HEK293 (cell line): ENCODE data around the gene ZNF618.

Experiments used
- CTCF ChIA-PET: fragments of 350-600 bp; formaldehyde crosslinking; extraction: SDS; loops from one replicate; lab custom pipeline; 2021; ENCODE audit warnings: antibody characterized with exemption; lab: Yijun Ruan, JAX
- POLR2A ChIA-PET: fragments of 300-600 bp; formaldehyde crosslinking; extraction: SDS; loops from one replicate; lab custom pipeline; 2020; ENCODE audit warnings: antibody characterized with exemption, inconsistent platforms; lab: Yijun Ruan, JAX
- H3K27ac ChIP-seq: fragments of 200-500 bp; sonication (Bioruptor generic); 2 replicates; pipeline ENCODE4 v1.5.1; 2014; ENCODE audit warnings: low read depth, low read length, control low read depth, inconsistent platforms; ENCODE audit errors: extremely low read depth
- H3K36me3 ChIP-seq, 2 experiments: fragments of 200-500 bp in 1 of 2; sonication (Bioruptor generic) in 1 of 2; 1 replicate in 1 of 2; 2 replicates in 1 of 2; pipeline ENCODE4 v1.5.1; 2014 to 2017; ENCODE audit warnings: inconsistent platforms in 2 of 2, low read length in 2 of 2; ENCODE audit not compliant: control insufficient read depth in 2 of 2, insufficient read depth in 1 of 2
- H3K4me1 ChIP-seq: fragments of 200-500 bp; sonication (Bioruptor generic); 2 replicates; pipeline ENCODE4 v1.5.1; 2014; ENCODE audit warnings: mild to moderate bottlenecking, low read length, inconsistent platforms; ENCODE audit not compliant: control insufficient read depth, insufficient read depth
- H3K4me3 ChIP-seq: 2 replicates; pipeline ENCODE4 v1.5.1; 2011; ENCODE audit warnings: low read depth, mild to moderate bottlenecking, control low read depth, low read length, moderate library complexity
- H3K9me3 ChIP-seq: fragments of 200-500 bp; sonication (Bioruptor generic); 2 replicates; pipeline ENCODE4 v1.5.1; 2014; ENCODE audit warnings: low read depth, low read length, inconsistent platforms; ENCODE audit not compliant: control insufficient read depth, insufficient read depth
- HOXD13 ChIP-seq: sonication (generic); formaldehyde crosslinking; IDR thresholded peaks from 2 replicates; pipeline ENCODE4 v1.8.0; 2022; ENCODE audit warnings: missing genetic modification reagents, borderline replicate concordance
- OSR2 ChIP-seq: fragments of 450-650 bp; formaldehyde crosslinking; IDR thresholded peaks from 2 replicates; pipeline ENCODE4 v1.5.1; 2016; ENCODE audit warnings: missing biosample characterization, missing genetic modification characterization
- OVOL3 ChIP-seq: fragments of 450-650 bp; formaldehyde crosslinking; IDR thresholded peaks from 2 replicates; pipeline ENCODE4 v1.5.1; 2016; ENCODE audit warnings: missing biosample characterization, missing genetic modification characterization
- SETDB1 ChIP-seq: IDR thresholded peaks from one replicate; pipeline ENCODE4 v1.6.1; 2017; ENCODE audit warnings: mild to moderate bottlenecking, low read length, moderate library complexity, mixed read lengths; ENCODE audit not compliant: insufficient read length
- SP2 ChIP-seq: fragments of 450-650 bp; formaldehyde crosslinking; IDR thresholded peaks from 2 replicates; pipeline ENCODE4 v1.5.1; 2016; ENCODE audit warnings: missing biosample characterization, missing genetic modification characterization
- ZBTB20 ChIP-seq: fragments of 450-650 bp; formaldehyde crosslinking; IDR thresholded peaks from 2 replicates; pipeline ENCODE4 v1.5.1; 2016; ENCODE audit warnings: missing biosample characterization, missing genetic modification characterization
- ZIC2 ChIP-seq: fragments of 450-650 bp; formaldehyde crosslinking; IDR thresholded peaks from 2 replicates; pipeline ENCODE4 v1.5.1; 2016; ENCODE audit warnings: missing biosample characterization, missing genetic modification characterization
- ZNF133 ChIP-seq: fragments of 450-650 bp; formaldehyde crosslinking; IDR thresholded peaks from 2 replicates; pipeline ENCODE4 v1.5.1; 2016; ENCODE audit warnings: missing biosample characterization, missing genetic modification characterization
- ZNF184 ChIP-seq: fragments of 450-650 bp; IDR thresholded peaks from 2 replicates; pipeline ENCODE4 v1.5.1; 2018; ENCODE audit warnings: missing biosample characterization, mild to moderate bottlenecking, missing genetic modification characterization
- ZNF214 ChIP-seq: fragments of 450-650 bp; formaldehyde crosslinking; IDR thresholded peaks from 2 replicates; pipeline ENCODE4 v1.5.1; 2017; ENCODE audit warnings: missing biosample characterization, mild to moderate bottlenecking, missing genetic modification characterization, borderline replicate concordance
- ZNF416 ChIP-seq: fragments of 450-650 bp; formaldehyde crosslinking; IDR thresholded peaks from 2 replicates; pipeline ENCODE4 v1.5.1; 2016; ENCODE audit warnings: missing biosample characterization, missing genetic modification characterization
- ZNF654 ChIP-seq: fragments of 450-650 bp; formaldehyde crosslinking; IDR thresholded peaks from 2 replicates; pipeline ENCODE4 v1.5.1; 2016; ENCODE audit warnings: low read depth, missing biosample characterization, missing genetic modification characterization
- TF ChIP-seq, protein P1 (sequence below): fragments of 450-650 bp; formaldehyde crosslinking; optimal IDR thresholded peaks from 2 replicates; pipeline ENCODE3; 2016; ENCODE audit warnings: missing biosample characterization, mild to moderate bottlenecking, missing genetic modification characterization

ZNF618 gene

DNA sequence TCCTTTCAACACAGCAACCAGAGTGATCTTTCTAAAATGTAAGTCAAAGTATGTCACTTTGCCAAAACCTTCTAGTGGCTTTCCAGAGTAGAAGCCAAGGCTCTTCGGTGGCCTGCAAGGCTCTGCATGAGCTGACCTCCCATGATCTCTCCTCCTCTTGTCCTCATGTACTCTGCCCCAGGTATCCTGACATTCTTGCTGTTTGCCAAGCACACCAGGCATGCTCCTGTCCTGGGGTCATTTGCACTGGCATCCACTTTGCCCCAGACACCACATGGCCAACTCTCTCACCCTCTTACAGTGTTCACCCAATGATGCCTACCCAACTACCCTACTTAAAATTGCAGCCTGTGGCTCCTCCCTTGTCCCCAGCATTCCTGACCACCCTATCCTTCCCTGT, 86.3 kb downstream of the ZNF618 start:
- ChIA-PET POLR2A (no interaction called here), CTCF (interaction anchor here (0.7 to 2.8 kb wide), 24 partner anchors 8 to 1032 kb away, joined by 3 to 15 read pairs (median 4); no protein-coding TSS in a partner anchor)

DNA sequence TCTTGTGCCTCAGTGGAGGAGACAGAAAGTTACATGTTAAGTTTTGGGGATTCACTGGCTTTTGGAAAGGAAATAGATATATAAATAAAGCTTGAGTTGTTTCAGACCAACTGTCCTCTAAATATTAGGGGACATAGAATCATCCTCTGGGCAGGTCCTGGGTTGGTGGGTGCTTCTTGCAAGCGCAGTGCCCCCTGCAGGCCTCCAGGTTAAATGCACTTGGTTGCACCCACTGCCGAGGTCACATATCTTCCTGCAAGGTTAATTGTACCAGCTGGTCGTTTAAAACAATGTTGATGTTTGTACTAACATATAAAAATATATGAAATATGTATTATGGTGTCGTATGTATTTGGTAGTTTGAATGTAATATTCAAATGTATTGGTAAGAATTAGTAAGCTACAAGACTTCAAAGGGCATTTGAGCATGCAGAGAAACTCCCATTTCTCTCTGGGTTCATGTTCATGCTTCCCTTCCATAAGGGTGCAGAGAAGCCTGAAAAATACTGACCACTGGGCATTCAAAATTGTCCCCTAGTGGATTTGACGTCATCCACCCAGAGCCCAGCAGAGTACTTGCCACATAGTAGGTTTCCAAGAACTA, 87.0 kb downstream of the ZNF618 start:
- POLR2A ChIA-PET: no interaction called here
- no peak overlapping the region for H3K27ac ChIP-seq
- no peak for TF ChIP-seq OSR2
- 0 out of 2 replicates have a peak, but pooled peaks have one; percentile 16 for TF ChIP-seq ZNF654 (tag by site-specific recombination)
- no peak for TF ChIP-seq HOXD13 (CRISPR knock-in tag)
- no peaks in the 10 kb centered on the region for H3K9me3 ChIP-seq
- peaks cover 0 to 5% of the 10 kb centered on the region in 2 experiments; a peak in 1 of 3 replicates for H3K36me3 ChIP-seq
- CTCF ChIA-PET: interaction anchor here (0.6 to 2.8 kb wide), 37 partner anchors 8 to 1031 kb away, joined by 3 to 15 read pairs (median 3); no protein-coding TSS in a partner anchor
- H3K4me3 ChIP-seq: no peak overlapping the region
- H3K4me1 ChIP-seq: no peaks in the 10 kb centered on the region; the same call in 1 of the 2 replicates

More for the DNA sequence above, 86.3 kb downstream of the ZNF618 start:
- no peak overlapping the region for H3K27ac ChIP-seq
- no peaks in the 10 kb centered on the region for H3K9me3 ChIP-seq
- H3K4me1 ChIP-seq: no peaks in the 10 kb centered on the region; the same call in 1 of the 2 replicates
- no peak overlapping the region for H3K4me3 ChIP-seq
- H3K36me3 ChIP-seq: peaks cover 0 to 5% of the 10 kb centered on the region in 2 experiments; a peak in 1 of 3 replicates
- TF ChIP-seq ZNF214 (no peak), ZNF133 (tag by site-specific recombination) (no peak), OVOL3 (tag by site-specific recombination) (no peak), ZIC2 (tag by site-specific recombination) (no peak), ZNF184 (tag by site-specific recombination) (no peak), ZBTB20 (tag by site-specific recombination) (no peak), SETDB1 (no peak)
- TF ChIP-seq, protein P1, sequence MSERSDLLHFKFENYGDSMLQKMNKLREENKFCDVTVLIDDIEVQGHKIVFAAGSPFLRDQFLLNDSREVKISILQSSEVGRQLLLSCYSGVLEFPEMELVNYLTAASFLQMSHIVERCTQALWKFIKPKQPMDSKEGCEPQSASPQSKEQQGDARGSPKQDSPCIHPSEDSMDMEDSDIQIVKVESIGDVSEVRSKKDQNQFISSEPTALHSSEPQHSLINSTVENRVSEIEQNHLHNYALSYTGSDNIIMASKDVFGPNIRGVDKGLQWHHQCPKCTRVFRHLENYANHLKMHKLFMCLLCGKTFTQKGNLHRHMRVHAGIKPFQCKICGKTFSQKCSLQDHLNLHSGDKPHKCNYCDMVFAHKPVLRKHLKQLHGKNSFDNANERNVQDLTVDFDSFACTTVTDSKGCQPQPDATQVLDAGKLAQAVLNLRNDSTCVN (tag by site-specific recombination): no peak
- TF ChIP-seq, all 188 proteins: peak for 0

DNA sequence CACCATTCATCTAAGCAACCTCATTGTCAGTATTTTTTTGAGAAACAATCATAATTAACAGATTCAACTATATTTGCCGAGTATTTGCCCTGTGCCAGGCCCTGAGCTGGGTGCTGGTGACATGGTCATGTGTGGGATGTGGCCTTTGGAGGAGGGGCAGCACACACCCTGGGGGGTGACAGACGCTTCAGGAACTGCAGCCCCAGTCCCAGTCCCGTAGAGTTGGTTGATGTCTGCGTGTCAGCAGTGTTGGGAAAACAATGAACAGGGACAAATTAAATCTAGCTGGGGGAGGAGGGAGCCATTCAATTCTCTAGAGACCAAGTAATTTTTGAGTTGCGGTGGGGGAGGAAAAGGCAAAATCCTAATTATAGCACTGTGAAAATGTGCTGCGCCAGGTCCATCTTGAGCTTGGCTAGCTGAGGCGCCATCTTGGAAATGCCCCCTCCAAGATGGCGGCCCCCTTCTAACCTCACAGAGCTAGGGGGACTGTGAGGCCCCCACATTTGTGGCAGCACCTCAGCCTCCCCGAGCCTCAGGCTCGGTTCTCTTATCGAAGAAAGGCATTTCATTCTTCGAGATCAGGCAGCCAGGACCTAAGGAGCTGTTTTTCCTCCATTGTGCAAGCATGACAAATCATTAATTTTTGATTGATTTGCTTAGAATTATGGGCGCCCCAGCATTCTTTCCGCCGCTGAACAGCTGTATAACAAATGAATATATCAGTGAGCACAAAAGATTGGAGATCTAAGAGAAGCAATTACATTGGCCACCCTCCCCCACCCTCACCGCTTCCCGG, 87.8 kb downstream of the ZNF618 start:
- ChIA-PET POLR2A (no interaction called here), CTCF (interaction anchor here (0.6 to 2.8 kb wide), 28 partner anchors 9 to 233 kb away, joined by 3 to 15 read pairs (median 3); no protein-coding TSS in a partner anchor)
- Histone ChIP-seq H3K36me3 (peaks cover 0 to 5% of the 10 kb centered on the region in 2 experiments; a peak in 1 of 3 replicates), H3K27ac (no peak overlapping the region), H3K4me3 (no peak overlapping the region), H3K9me3 (no peaks in the 10 kb centered on the region), H3K4me1 (no peaks in the 10 kb centered on the region; the same call in 1 of the 2 replicates)
- TF ChIP-seq SP2: no peak

- ChIA-PET POLR2A (interaction anchor here (0.6 kb wide), 1 partner anchor 144 kb away, joined by 3 read pairs; no protein-coding TSS in a partner anchor), CTCF (interaction anchor here (1.0 to 2.8 kb wide), 3 partner anchors 23 to 221 kb away, joined by 3 to 15 read pairs (median 3); no protein-coding TSS in a partner anchor)
- Histone ChIP-seq H3K4me3 (no peak overlapping the region), H3K9me3 (no peaks in the 10 kb centered on the region), H3K27ac (no peak overlapping the region), H3K4me1 (no peaks in the 10 kb centered on the region; the same call in 1 of the 2 replicates), H3K36me3 (peaks cover 0 to 7% of the 10 kb centered on the region in 2 experiments; a peak in 1 of 3 replicates)
- TF ChIP-seq ZNF416 (tag by site-specific recombination): no peak
Measured at GRCh38 chr9:113964495-113965170, 88.5 kb downstream of the ZNF618 start.
